Activated CD4-positive, alpha-beta T cell treated with anti-CD3 and anti-CD28 coated beads, Interleukin-2, Interleukin-6, amounts not matched to agents 100 ng/mL and 50 ng/mL, durations not matched to agents 16 hours and 8 hours (primary cell): ENCODE results near the gene NFIX.

Experiments
- DNase-seq: peaks from one replicate; pipeline ENCODE4 v3.0.0-alpha.2; 2020

NFIX gene

DNA sequence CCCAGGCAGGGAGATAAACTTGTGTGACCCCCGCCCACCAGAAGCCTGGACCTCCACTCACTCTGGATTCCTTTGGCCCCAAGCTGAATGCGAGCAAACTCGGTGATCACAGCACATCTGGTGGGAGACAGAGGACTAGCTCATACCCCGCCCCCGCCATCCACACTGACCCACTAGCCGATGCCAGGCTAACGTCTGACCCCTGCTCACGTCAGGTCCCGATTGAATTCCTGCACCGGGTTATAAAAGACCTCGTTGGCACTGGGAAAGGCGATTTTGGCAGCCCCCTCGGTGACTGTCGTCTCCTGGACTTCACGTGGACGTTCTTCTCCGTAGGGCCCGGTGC lies 120.6 kb downstream of the NFIX start:
- DNase-seq = no peak

DNA sequence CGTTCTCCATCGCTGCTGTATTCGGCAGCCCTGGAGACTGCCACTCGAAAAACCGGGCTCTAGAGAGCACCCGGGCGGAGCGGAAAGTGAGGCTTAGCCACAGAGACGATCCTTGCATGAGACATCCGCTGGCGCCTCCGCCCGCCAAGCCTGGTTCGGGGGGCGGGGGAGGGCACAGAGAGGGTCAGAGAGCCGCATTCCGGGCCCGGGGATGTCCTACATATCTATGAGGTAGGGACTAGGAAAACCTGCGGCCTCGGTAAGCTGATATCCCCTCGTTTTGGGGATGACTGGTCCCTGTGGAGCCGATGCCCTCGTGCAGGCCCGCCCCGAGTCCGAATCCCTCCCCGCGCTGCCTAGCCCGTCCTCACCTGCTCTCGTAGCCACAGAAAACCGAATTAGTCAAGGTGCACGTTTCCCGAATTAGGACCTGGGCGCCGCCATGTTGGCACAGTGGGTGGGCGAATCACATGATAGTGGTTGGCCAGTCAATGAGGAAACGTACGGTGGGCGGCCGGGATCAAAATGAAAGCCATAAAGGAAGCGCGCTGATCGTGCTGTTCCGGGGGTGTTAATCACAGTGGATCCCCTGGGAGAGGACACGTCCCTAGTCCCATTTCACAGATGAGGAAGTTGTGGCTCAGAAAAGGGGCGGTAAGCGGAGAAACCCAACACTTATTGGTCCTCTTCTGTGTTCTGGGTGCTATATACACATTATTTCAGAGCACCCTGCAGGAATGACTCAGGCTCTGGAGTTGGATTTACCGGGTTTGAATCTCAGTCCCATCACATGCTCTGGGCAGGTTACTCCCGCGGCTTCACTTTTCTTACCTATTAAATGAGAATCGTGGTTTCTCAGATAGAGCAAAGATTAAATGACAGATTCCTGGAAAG lies 121.3 kb downstream of the NFIX start, which contains the start of gene TRMT1:
Gene TRMT1, minus strand, starts transcription at position 459 of the 894 bp plus-strand sequence. Its CDS starts 341 bp downstream, at position 118.
- peak; percentile 95 for DNase-seq

DNA sequence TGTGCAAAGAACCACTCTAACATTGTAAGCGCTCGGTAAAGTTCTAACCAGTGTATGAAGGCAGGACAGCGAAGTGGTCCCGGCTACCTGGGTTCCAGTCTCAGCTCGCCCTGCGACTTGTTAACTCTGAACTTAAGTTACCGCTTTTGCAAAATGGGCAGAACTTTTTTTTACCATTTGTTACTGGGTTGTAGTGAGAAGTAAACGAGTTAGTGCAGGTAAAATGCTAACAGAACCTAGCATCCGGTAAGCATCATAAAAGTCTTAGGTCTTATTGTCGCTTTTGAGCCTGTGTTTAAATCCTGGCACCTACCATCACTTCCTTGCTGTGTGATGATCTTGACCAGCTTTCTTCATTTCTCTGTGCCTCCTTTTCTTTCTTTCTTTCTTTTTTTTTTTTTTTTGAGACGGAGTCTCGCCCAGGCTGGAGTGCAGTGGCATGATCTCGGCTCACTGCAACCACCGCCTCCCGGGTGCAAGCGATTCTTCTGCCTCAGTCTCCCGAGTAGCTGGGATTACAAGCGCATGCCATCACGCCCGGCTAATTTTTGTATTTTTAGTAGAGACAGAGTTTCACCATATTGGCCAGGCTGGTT lies 122.0 kb downstream of the NFIX start:
- no peak for DNase-seq

DNA sequence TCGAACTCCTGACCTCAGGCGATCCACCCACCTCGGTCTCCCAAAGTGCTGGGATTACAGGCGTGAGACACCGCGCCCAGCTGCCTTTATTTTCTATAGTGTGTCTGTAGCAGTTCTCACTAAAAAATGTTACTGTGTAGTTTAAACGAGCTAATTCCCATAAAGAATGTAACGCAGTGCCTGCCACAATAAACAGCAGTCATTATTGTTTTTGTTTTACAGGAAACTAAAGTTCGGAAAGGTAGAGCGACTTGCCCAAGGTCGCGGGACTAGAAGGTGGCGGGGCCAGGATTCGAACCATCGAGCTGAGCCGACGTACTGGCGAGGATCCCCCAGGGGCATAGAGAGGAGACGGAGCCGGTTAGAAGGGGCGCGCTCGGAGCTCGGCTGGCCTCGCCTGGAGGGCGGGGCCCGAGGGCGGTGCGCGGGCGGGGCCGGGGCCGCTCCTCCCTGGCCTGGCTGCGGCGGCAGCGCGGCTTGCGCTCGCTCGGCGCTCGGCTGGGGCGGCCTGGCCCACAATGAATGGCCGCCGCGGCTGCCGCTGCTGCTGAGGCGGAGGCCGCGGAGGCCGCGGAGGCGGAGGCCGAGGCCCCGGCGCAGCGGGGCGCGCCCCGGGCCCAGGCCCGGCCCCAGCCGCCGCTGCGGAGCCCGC lies 122.6 kb downstream of the NFIX start, which contains the start of gene NACC1:
Gene NACC1, plus strand, starts transcription at position 493 of the 652 bp plus-strand sequence. CDS start 16,944 bp downstream, outside the sequence.
- DNase-seq = peak; percentile 95

DNA sequence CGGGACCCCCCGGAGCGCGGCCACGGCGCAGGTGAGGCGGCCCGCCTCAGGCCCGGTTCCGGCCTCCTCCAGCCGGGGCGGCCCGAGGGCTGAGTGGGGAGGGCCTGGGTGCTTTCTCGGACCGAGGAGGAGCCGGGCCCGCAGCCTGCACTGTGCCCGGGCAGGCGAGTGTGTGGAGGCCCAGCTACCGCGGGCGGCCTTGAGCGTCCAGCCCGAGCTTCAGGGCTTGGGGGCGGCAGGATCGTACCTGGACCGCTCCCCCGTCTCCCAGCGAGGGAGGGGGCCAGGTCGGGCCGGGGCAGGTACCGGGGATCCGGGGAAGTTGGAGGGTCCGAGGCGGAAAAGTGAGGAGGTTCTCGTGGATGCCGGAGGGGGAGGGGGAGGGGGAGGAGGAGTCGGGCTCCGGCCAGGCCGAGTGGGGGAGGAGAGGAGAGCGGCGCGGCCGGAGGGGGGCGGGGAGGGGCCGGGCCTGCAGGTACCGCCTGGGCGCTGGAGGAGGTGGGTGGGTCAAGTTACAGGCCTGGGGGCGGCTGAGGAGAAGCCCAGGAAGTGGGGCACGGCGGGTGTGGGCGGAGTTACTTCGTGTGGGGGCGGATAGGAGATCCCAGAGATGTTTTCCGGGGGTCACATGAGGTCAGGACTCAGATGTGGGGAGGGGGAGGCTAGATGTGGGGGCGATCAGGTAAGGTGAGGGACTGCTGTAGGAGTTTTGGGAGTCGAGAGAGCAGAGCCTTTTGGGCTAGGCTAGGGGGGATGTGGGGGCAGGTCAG lies 123.3 kb downstream of the NFIX start:
- peak; percentile 63 for DNase-seq

DNA sequence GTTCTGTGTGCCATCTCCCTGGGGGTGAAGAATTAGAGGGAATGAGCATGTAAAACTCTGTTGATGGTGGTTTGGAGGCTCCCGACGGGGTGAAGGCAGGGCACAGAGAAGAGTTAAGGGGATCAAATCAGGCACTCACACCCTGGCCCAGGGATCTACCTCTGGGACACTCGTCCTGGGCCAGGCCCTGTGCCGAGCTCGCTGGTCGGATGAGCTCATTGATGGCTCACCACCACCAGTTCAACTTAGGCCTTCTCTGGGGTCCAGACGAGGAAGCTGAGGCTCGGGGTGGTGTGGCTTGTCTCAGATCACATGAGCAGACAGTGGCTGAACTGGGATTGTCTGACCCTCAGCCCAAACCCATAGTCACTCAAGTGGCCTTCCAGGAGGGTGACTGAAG lies 124.4 kb downstream of the NFIX start:
- no peak for DNase-seq

DNA sequence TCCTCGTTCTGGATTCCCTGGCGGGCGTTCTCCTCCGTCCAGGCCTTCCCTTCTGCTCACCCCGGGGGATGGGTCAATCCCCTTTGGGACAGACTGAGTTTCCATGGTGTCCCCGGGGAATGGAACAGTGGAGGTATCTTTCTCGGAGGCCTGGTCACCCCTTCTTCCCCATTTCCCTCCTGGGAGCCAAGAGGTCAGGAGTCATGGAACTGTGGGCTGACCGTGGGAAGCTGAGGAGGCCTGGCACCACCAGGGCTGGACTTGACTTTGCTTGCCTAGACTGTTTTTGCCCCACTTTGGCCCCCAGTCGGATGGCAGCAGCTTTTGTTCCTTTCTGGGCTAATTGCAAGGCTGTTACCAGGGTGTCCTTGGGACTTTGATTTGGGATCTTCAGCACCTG lies 124.8 kb downstream of the NFIX start:
- DNase-seq = no peak

DNA sequence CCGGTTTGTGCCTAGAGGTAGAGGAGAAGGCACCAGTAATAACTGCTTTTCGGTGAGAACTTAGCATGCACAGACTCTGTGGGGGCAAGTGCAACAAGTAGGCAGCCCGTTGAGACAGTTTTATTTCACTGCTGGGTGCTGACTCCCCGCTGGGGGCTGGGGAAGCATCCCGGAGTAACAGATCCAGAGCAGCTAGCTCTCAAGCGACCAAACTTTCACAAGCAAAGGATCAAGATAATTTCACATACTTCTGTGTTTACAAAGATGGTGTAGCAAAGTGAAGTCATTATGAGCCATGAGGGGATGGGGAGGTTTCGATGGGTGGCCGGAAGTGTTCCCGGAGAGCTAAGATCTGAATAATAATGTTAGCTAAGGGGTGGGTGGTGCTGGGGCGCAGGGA lies 125.5 kb downstream of the NFIX start:
- no peak for DNase-seq

DNA sequence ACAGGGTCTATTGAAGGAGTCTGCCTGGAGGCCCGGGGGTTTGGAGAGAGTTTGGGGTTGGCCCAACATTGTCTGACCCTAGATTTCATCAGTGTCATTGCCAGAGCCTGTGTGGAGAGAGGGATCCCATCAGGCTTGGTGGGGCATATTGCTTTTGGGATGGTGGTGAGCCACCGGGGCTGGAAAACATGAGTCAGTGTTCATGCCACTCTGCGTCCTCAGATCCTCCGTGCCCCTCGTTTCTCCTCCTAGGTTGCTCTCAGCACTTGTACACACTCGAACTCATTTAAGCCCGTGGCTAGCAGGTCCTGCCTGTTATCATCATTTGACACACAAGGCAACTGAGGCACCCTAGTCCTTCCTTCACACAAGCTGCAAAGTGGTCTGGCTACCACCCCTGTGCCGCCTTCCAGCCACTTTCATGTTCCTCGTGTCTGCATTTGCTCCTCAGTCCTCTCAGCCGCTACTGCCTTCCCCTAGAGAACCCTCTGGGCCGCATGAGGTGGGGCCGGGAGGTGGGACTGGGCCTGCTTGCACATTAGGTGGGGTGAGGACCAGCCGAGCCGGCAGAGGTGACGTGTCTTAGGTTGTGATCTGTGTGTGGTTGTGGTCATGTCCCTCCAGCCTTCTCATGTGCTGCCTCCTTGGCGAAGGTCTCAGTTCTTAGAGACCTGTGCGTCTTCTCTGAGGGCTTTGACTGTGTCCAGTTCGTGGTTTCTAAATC lies 126.4 kb downstream of the NFIX start:
- no peak for DNase-seq

DNA sequence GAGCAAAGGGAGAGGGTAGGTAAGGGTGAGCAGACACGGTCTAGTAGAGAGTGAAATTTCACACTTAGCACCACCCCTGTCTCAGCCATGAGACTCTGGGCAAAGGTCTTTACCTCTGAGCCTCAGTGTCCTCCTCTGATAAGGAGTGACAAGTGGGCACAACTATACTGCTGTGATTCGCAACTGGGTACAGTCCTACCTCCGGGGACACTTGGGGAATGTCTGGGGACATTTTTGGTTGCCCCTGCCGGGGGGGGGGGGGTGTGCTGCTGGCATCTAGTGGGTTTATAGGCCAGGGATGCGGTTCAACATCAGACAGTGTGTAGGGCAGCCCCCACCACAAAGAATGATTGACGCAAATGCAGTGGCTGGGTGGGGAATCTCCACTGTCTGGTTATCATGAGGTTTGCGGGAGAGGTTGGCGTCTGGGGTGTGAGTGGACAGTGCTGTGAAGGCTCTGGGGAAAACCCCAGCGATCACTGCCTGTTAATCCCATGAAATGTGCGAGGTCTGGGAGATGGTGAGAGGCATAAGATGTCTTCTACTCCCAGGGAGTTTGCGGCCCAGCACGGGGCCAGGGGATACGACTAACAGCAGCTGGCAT lies 127.1 kb downstream of the NFIX start:
- DNase-seq = no peak

DNA sequence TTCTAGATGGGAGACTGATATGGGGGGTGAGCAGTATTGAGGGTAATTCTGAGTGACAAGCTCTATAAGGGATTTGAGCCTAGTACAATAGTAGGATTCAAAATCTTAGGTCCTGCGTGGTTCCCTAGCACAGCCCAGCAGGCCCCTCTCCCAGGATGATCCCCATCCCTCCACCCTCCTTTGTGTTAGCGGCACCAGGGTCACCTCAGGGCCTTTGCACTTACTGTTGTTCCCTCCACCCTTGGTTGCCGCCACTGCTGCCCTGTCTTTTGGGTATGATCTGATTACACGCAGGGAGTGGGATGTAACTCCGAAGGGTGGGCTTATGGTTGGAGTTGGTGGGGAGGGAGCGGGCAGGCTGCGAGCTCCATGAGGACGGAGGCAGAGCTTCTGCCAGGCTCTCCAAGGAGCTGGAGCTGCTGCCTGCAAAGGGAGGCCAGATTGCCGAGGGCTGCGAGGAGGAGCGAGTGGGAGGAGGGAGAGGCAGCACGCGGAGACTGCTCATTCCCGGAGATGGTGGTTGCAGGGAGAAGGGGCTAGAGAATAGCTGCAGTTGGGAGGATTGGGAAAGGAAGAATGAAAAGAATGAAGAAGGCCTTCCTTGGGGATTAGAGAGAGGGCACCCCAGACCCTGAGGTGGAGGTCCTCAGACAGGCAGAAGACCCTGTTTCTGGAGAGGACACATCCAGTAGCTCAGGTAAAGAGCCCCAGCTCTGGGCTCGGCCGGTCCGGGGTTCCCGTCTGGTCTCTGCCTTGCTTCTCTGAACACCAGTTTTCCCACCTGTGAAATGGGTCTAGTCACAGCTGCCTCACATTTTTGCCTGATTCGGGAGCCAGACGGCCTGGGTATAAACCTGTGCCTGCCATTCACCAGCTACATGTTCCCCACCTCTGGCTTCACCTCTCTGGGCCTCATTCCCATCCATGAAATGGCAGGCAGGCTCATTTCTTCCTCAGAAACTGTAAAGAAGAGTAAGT lies 128.0 kb downstream of the NFIX start:
- no peak for DNase-seq

DNA sequence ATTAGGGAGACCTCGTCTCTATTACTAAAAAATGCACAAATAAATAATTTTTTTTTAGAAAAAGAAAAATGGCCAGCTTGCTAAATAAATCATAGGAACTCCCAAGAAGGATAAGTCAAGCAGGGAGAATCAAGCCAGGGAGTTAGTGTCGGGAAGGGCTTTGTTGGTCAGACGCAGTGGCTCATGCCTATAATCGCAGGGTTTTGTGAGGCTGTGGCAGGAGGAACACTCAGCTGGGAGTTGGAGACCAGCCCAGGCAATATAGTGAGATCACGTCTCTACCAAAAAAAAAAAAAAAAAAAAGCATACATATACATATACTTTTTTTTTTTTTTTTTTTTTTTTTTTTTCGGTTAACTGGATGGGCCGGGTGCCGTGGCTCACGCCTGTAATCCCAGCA lies 131.8 kb downstream of the NFIX start:
- no peak for DNase-seq

DNA sequence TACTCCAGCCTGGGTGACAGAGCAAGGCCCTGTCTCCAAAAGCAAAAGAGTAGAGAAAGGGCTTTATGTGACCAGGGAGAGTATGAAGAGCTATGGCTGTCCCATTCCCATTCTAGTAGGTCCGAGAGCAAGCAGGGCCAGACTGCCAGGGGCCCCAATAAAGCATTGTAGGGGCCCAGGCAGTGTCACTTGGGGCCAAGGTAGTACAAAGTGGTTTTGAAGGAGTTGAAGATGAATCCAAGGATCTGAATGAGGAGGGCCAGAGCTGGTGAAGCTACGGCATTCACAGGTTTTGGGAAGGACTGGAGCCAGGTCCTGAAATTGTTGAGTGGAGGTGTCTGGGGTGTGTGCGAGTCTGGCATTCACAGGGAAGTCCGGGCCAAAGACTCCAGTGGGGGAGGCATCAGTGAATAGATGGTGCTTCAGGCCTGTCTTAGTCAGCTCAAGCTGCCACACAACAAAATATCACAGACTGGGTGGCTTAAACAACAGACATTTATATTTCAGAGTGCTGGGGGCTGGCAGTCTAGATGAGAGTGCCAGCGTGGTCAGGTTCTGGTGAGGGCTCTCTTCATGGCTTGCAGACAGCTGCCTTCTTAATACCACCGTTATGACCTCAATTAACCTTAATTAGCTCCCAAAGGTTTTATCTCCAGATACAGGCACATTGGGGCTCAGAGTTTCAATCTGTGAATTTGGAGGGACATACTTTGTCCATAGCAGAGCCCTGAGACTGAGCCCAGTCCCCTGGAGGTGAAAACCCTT lies 132.7 kb downstream of the NFIX start:
- DNase-seq = no peak

DNA sequence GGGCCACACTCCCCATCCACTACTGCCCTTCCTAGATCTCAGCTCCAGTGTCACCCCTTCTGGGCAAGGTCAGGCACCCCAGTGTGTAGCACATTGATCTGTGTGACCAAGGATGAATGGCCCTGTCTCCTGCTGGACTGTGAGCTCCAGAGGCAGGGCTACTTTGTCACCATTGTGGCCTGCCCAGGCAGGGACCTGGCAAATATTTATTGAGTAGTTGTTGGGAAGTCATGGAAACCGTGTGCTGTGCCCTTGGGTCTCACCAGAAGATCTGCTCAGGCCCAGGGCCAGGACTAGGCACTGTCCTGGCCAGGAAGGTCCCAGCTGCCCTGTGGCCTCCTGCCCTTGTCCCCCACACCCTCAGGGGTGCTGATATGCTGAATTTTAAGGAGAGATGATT lies 133.3 kb downstream of the NFIX start:
- DNase-seq = no peak

DNA sequence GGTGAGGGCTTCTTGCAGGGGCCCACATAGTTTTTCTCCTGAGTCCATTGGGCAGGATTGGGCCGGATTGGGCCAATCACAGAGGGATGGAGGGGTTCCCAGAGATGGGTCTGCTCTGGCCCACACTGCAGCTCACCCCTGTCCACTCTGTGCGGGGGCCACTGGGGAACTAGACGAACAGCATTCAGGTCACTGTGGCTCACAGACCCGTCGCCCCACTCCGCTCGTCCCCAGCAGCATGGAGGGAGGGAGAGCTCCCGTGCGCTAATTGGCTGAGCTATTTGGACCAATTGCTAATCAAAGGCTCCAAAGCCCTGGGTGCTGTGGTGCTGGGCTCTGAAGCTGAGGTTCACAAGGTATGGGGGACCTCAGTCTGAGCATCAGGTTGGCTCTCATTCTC lies 134.1 kb downstream of the NFIX start:
- DNase-seq = no peak

DNA sequence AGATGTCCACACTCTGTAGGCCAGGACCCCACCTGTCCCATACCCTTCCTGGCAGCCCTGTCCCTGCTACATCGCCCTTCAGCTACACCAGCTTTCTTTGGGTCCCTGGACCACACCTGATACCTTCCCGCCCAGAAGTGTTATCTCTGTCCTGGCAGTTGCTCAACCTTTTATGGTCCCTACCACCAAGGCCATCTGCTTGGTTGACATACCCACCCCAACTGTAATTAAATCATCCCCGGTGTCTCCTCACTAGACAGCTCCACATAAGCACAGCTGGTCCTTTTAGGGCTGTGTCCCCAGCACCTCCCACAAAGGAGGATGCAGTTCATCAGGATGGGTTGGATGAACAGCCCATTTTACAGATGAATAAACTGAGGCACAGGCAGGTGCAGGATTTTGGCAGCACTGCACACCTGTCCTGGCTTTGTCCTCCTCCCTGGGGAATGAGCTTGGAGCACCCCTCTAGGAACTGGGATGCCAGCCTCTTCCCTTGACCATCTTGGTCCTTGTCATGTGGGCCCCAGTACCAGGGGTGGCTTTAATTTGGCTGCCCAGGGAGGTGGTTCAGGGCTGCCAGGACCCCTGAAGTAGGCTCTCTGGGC lies 135.7 kb downstream of the NFIX start:
- no peak for DNase-seq

DNA sequence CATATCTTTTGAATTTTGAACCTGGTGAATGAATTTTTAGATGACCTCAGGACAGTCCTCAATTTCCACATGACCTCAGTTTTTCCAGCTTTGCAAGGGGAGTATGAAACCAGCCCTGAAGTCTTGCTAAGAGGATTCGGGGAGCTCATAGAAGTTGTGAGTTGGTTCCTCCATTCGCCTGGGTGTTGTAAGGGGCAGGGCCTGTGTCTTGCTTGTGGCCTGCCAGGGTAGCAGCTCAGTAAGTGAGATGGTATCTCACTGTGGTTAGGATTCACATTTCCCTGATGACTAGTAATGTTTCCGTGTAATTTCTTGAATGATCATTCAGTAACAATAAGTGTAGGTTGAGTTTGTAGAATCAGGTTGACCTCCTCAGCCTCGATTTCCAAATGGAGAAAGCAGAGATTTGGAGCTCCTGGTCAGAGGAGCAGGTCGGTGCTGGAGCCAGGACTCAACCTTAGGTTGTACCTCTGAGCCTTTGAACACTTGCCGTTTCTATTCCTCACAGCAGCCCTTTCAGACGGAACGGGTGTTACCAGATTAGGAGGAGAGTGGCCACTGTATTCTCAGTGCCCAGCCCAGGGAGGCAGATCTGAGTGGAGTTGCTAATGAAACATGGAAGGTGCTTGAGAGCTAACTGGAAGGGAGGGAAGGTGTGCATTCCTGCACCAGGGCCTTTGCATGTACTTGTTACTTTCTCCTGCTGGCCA lies 137.4 kb downstream of the NFIX start:
- peak; percentile 85 for DNase-seq

DNA sequence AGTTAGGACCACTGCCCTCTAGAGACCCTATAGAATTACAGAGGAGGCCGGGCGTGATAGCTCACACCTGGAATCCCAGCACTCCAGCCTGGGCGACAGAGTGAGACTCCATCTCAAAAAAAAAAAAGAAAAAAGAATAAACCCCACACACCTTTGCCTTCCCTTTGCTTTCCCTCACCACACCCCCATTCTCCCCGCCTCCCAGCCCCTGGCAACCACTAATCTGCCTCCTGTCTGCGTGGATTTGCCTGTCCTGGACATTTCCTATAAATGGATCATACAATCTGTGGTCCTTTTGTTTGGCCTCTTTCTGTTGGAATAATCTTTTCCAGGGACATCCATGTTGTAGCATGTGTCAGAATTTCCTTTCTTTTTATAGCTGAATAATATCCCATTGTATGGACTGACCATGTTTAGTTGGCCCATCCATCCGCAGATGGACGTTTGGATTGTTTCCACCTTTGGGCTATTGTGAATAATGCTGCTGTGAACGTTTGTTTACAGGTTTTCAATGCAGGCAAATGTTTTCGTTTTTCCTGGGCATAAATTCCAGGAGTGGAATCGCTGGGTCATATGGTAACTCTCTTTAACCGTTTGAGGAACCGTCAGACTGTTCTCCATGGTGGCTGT lies 138.1 kb downstream of the NFIX start:
- DNase-seq = no peak
